GM21360 (cell line): Measurements from ENCODE around the gene SLC11A1.

Source experiments
- ATAC-seq: cut with Tn5 transposase; IDR thresholded peaks from one replicate; pipeline ENCODE4 v1.9.1; 2021; ENCODE audit warnings: mild to moderate bottlenecking, moderate library complexity; ENCODE audit not compliant: unreplicated experiment

SLC11A1 gene

GRCh38 chr2:218392891-218393462, 10.9 kb downstream of the SLC11A1 start:
- ATAC-seq, result no peak

GRCh38 chr2:218393750-218394290, 11.7 kb downstream of the SLC11A1 start:
- no peak for ATAC-seq

GRCh38 chr2:218394298-218395089, 12.4 kb downstream of the SLC11A1 start:
- no peak for ATAC-seq

DNA sequence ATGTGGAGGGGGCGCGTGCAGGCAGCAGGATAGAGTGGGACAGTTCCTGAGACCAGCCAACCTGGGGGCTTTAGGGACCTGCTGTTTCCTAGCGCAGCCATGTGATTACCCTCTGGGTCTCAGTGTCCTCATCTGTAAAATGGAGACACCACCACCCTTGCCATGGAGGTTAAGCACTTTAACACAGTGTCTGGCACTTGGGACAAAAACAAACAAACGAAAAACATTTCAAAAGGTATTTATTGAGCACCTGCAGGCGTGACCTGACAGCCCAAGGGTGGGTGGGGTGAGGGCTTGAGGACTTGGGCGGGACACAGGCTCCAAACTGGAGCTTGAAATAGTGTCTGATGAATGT, 13.0 kb downstream of the SLC11A1 start:
- no peak for ATAC-seq

DNA sequence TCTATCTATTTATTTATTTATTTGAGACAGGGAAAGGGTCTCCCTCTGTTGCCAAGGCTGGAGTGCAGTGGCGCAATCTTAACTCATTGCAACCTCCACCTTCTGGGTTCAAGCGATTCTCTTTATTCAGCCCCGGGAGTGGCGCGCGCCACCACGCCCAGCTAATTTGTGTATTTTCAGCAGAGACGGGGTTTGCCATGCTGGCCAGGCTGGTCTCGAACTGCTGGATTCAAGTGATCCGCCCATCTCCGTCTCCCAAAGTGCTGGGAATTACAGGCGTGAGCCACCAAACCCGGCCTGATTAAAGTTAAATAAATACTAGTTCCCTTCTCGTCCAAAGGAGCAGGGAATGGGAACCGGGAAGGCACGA, 13.4 kb downstream of the SLC11A1 start:
- ATAC-seq, result no peak

DNA sequence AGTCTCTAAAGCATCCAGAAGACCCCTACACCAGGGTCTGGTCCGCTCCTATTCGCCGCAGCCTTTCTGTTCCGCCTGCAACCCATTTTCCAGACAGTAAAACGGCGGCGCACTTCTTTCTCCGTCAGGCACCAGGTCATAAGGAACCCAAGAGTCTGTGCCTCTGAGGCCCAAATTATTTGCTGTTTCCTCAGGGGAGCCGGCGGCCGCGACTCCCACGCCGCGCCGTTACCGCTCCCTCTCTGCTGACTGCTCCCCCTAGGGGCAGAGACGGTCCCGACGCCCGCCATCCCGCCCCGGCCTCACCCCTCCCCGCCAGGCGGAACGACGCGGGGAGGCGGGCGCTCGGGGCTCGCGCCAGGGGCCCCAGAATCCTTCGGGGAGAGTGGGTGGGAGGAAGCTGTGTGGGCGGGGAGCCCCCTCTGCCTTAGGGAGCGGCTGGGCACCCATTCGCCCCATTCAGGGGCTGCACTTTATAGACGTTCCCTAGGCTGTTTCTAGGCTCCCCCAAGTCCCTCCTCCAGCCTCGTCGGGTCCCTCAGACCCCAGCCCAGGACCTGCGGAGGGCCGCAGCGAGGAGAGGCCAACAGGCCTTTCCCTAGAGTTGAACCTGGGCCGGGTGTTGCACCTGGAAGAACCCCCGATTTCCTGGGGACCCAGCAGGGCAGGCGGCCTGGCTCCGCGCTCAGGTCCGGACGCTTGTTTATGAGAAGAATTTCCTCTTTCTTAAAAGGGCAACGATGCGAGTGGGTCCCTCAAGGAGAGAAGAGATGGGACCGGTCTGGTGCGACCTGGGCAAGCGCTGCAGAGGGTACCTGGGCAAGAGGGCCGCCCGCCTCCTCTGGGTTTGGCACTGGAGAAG, 14.0 kb downstream of the SLC11A1 start:
- peak; percentile 53 for ATAC-seq

GRCh38 chr2:218396688-218397462, 14.8 kb downstream of the SLC11A1 start:
- no peak for ATAC-seq

DNA sequence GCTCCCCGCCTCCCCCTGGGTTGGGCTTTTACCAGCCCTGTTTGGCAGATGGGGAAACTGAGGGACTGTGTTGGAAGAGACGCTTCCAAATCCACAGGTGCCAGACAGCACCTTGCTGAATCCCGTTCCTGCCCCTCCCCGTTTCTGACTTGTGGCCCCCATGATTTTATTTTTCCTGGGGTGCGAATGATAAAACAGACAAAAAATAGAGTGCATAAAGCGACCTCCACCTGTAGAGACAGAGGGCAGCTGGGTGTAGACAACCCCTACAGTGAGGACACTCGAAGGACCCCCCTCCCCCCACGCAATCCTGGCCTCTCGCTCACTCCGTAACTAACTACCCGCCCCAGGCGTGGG, 15.4 kb downstream of the SLC11A1 start:
- no peak for ATAC-seq

GRCh38 chr2:218397820-218398436, 15.9 kb downstream of the SLC11A1 start:
- ATAC-seq, result peak; percentile 17

GRCh38 chr2:218398437-218399390, 16.6 kb downstream of the SLC11A1 start:
- peak; percentile 30 for ATAC-seq

GRCh38 chr2:218399391-218400166, 17.5 kb downstream of the SLC11A1 start, which contains the start of gene CTDSP1:
Gene CTDSP1, plus strand, starts transcription at chr2:218399868. Its CDS starts 223 bp downstream, at chr2:218400091.
- ATAC-seq, result peak; percentile 34

DNA sequence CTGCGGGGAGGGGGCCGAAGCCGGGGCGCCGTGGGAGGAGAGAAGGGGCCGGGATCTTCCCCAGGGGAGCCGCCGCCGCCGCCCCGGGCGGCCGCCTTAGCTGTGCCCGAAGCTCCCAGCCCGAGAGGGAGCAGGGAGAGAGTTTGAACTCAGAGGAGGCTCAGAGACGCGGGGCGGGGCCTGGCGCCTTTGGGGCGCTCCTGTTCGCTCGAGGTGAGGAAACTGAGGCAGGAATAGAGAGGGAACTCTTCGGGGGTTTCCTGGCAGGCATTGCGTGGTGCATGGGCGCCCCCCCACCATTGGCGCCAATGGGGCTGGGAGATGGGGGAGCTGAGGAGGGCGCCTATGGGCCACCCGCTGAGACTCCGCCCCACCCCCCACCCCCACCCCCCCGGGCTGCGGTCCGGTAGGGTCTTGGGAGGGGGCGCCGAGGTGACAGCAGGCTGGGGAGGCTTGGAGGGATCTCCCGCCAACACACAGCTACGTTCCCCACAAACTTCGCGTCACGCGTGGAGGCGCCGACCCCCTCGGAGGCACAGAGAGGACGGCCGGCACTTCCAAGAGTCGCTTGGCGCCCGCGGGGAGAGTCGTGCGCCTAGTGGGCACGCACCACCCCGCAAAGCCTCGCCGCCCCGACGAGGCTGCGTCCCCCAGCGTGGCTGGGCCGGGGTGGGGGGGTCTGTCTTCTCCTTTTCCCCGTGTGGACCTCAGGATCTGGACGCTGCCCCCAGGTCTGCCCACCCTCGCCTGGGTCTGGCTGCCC, 18.3 kb downstream of the SLC11A1 start:
- no peak for ATAC-seq

DNA sequence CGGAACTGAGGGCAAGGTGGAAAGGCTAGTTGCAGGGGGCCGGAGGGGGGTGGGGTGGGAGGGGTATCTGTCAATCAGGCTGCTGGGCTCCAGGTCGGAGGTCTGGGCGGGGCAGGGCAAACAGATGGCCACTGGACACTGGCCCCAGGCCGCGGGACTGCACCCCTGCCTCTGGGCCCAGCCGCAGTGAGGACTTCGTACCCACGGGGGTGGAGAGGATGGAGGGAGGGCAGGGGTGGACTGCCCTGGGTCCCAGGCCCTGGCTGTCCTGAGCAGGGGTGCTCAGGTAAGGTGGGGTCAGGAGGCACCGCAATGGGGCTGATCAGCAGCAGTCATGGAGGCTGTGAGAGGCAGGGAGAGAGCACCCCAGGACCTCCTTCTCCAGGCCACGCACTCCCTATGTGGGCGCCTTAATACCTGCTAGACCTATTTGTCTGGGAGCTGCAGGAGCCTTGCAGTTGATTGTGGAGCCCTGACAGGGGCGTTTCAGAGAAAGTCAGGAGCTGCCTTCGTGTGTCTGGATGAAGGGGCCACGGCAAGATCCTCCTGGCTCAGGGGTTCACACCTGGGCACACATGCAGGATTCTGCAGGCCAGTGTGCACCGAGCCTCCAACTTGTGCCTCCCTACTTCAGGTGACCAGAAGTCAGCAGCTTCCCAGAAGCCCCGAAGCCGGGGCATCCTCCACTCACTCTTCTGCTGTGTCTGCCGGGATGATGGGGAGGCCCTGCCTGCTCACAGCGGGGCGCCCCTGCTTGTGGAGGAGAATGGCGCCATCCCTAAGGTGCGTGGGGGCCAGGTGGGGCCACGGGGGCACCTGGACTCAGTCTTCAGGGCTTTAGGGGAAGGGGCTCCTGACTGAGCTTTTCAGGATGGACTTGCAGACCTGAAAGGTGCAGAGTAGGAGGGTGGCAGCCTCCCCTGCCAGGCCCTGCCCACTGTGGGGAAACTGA, 19.1 kb downstream of the SLC11A1 start:
- no peak for ATAC-seq

- no peak for ATAC-seq
Observed at GRCh38 chr2:218401890-218402289, 19.8 kb downstream of the SLC11A1 start.

DNA sequence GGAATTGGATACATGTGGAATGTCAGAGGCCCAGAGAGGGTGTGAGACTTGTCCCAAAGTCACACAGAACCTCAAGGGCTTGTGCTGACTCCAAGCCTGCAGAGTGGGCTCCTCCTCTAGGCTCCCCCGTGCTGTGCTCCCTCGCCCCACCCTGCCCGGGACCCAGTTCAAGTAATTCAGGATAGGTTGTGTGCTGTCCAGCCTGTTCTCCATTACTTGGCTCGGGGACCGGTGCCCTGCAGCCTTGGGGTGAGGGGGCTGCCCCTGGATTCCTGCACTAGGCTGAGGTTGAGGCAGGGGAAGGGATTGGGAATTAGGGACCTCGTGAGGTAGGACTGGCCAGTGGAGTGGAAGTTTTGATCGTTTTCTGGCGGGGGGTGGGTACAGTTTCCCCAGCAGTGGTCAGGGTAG, 20.4 kb downstream of the SLC11A1 start:
- no peak for ATAC-seq

DNA sequence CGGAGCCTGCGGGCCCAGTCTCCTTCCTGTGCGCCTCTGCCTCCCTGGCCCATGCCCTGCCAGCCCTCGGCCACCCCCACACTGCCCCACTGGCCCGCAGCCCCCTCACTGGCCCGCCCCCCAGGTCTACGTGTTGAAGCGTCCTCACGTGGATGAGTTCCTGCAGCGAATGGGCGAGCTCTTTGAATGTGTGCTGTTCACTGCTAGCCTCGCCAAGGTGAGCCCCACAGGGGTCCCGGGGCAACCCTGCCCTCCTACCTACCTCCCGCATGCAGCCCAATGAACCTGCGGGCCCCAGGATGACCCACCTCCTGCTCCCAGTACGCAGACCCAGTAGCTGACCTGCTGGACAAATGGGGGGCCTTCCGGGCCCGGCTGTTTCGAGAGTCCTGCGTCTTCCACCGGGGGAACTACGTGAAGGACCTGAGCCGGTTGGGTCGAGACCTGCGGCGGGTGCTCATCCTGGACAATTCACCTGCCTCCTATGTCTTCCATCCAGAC, 20.9 kb downstream of the SLC11A1 start:
- no peak for ATAC-seq
